GM19239 (cell line): ENCODE measurements around the gene TAOK1.
"Not testable (repeated sequence)": the region's sequence is repeated elsewhere in the genome, so short reads cannot be mapped to it uniquely, and the experiment has no call there.

Source experiments
- DNase-seq: peaks from one replicate; pipeline ENCODE4 v3.0.0; 2011; ENCODE audit warnings: low spot score; ENCODE audit not compliant: insufficient read length
- FAIRE-seq: peaks from 2 replicates; lab custom pipeline; 2011; peaks lifted over from hg19 to GRCh38; lab: Jason Lieb, UNC

The TAOK1 gene

DNA sequence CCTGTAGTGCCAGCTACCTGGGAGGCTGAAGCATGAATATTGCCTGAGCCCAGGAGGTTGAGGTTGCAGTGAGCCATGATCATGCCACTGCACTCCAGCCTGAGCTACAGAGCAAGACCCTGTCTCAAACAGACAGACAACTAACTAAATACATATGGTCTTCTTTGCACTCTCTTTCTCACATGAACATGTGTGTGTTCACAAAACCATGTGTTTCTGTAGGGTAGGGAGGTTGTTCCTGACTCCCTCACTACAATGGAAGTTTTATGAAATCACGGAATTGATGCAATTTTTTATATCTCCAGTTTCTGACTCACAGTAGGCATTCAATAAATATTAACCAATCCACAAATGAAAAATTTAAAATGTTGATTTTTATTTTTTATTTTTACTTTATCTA, 128.2 kb downstream of the TAOK1 start:
- FAIRE-seq, result no peak

DNA sequence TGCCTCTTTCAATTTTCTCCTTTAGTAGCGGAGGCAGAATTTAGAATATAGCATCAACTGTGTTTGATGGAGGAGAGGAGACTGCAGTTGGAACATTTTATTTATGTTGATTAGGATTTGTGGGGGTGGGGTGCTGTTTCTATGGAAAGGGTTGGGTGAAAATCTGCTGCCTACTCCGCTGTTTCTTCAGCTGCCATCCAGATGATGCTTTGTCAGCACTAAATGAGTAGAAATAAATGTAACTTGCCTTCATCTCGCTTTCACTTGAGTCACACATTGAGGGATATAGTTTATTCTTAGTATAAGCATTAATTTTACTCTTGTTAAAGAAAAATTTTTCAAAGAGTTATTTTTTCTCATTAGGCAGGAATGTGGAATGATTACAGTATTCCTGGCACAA, 134.5 kb downstream of the TAOK1 start:
- no peak for DNase-seq
- no peak for FAIRE-seq

More for the DNA sequence above, 128.2 kb downstream of the TAOK1 start:
- DNase-seq, result no peak

DNA sequence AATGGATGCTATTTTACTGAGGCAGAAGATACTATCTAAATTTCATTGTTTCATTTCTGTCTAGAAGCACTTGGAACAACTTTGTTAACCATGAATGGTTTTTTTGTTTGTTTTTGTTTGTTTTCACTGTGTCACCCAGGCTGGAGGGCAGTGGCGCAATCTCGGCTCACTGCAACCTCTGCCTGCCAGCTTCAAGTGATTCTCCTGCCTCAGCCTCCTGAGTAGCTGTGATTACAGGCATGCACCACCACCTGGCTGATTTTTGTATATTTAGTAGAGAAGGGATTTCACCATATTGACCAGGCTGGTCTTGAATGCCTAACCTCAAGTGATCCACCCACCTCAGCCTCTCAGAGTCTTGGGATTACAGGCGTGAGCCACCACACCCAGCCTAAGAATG, 136.2 kb downstream of the TAOK1 start:
- DNase-seq (no peak), FAIRE-seq (no peak)

DNA sequence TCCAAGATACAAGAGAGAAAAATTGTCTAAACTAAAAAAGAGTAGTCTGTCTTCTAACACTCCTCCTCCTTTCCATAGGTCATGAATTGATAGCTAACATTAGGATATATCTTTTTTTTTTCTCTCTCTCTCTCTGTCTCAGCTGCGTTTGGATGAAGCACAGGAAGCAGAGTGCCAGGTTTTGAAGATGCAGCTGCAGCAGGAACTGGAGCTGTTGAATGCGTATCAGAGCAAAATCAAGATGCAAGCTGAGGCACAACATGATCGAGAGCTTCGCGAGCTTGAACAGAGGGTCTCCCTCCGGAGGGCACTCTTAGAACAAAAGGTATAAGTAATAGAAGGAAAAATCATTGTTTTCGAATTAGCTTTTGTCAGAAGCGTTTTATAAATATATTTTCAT, 143.8 kb downstream of the TAOK1 start:
- no peak for FAIRE-seq
- DNase-seq, result no peak

DNA sequence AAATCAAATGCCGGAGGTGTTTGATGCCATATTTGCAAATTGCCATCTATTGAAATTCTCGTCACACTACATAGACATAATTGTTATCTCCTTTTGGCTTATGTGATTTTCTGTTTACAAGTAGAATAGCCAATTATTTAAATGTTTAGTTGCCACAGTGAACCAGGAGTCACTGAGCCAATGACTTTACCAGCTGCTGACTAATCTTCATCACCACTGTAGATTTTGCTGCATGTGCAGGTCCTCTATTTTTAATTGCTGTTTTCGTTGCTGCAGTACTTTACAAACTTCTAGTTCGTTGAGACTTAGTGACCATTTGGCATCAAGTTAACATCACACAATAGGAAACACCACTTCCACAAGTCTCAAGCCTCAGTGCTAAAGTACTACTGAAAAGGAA, 153.9 kb downstream of the TAOK1 start:
- DNase-seq (no peak), FAIRE-seq (no peak)

DNA sequence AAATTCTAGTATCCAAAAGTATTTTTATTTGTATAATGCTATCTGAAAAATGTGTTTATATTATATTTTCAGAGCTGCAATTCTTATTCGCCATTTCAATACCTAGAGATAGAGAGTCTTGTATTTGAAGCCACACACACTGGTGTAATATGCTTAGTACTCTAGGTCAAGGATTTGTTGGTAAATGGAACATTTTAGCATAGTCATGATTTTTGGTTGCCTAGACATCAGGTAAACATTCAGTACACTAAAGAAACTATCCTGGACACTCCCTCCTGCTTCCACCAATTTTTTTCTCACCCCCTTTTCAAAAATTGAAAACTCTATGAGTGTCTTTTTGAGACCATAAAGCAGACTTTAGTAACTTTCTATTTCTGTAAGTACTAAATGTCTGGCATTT, 155.9 kb downstream of the TAOK1 start:
- no peak for DNase-seq
- FAIRE-seq, result no peak

DNA sequence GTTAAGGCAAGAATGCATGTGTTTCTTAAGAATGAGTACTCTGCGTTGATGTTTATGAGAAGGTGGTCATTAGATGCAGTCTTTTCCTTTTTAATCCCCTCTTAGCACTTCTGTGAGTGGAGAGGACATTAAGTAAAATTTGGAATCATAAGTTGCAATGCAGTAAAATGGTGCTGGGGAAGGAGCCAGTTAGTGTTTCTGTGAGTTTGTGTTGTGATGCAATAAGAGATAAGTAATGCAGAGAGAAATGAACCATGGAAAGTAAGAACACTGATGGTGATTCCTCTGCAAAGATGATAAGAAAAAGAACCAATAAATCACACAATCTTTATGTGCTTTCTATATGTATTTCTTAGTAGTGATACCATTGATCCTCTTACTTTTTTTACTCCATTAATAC, 156.7 kb downstream of the TAOK1 start:
- no peak for DNase-seq
- no peak for FAIRE-seq

DNA sequence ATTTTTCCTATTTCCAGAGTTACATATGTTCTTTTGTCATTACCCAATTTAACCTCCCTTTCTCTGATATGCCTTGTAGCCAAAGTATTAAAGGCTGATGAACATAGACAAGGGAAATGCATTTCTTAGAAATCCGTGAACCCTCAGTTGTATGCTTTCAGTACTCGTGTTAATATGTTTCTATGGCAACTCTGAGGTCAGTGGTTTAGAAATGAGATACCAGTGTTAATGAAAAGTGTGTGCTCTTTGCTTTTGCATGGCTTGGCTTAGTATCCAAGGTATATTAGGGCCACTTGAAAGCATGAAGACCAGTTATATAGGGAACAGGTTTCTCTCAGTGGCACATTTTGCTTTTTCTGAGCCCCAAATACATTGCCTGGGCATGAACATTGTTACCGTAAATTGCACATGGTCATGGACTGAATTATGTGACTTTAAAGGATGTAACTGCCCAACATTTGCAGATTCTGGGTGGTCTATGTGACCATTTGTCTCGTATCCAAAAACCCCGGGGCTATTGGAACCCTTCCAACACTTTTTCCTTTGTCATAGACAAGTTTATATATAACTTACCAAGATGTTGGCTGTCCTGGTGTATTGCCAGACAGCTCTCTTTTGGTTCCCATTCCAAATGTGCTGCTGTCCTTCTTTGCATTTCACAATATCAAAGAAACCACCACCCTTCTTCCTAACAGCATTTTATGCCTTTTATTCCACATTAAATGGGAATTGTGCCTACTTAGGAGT, 159.2 kb downstream of the TAOK1 start:
- FAIRE-seq, result peak; percentile 72
- no peak for DNase-seq

DNA sequence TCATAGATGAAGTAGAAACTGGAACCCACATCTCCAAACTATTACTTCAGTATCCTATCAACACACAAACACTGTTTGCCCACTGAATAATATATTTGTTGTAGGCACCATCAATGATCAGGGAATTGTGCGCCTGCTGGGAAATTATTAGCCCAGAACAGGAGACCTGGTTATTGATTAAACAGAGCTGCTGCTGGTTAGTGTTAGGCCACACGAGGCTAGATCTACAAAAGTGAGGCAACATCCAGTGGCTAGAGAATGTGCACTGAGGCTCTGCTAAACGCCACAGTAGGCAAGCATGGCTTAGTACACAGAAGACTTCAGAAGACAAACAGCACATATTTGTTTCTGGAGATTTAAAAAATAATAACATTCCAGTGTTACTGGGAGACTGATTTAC, 165.7 kb downstream of the TAOK1 start:
- no peak for FAIRE-seq
- DNase-seq, result no peak

DNA sequence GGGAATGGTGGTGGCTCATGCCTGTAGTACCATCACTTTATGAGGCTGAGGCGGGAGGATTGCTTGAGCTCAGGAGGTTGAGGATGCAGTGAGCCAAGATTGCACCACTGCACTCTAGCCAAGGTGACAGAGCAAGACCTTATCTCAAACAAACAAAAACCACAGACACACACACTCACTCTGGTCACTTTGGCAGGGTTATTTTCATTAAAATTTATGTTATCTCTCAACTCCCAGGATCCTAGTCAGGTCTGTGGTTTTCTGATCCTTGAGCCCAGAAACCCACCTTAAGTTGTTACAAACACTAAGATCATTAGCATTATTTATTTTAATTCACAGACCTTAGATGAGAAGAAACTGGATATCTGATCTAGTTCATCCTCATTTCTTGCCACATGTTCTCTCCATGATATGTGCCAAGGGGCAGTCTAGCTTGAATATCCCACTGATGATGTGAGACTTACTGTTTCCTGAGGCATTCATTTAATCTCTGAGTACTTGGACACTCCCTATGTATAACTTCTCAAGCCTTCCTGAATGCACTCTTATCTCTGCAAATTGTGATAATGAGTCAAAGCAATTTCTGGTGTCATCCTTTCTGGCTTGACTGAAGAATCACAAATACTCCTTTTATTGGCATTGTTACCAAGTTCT, 167.0 kb downstream of the TAOK1 start:
- FAIRE-seq (peak; percentile 28), DNase-seq (no peak)

DNA sequence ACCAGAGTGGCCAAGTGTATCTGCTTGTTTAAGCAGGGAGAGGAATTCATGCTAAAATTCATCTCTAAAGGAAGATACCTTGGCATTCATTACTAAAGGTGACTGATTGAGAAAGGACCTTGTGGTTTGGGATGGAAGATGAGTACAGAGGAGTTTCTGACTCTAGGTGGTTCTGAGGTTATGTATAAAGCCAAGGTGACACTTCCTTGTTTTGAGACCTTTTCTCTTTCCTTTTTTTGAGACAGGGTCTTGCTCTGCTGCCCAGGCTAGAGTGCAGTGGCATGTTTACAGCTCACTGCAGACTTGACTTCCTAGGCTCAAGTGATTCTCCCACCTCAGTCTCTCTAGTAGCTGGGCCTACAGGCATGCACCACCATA, 167.6 kb downstream of the TAOK1 start:
- DNase-seq, result no peak
- FAIRE-seq, result peak; percentile 37

DNA sequence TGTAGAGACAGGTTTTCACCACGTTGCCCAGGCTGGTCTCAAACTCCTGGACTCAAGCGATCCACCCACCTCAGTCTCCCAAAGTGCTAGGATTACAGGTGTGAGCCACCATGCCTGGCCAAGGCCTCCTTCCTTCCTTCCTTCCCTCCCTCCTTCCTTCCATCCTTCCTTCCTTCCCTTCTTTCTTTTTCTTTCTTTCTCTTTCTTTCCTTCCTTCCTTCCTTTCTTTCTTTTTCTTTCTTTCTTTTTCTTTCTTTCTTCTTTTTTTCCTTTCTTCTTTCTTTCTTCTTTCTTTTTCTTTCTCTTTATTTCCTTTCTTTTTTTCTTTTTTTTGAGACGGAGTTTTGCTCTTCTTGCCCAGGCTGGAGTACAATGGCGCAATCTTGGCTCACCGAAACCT, 168.0 kb downstream of the TAOK1 start:
- FAIRE-seq, DNase-seq: not testable (repeated sequence)

DNA sequence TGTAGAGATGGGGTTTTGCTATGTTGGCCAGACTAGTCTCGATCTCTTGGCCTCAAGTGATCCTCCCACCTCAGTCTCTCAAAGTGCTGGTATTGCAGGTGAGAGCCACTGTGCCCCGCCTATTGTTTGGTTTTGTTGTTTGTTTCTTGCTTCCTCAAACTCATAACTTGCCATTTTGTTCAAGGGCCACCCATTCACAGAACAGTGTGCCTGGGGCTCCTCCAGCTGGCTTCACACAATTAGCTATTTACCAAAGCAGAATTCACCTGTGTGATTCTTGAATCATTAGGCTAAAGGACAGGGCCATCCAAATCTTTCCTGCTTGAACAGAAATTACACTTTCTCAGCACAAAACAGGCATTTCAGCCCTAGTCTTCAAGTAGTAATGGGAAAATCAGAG, 169.5 kb downstream of the TAOK1 start:
- DNase-seq (no peak), FAIRE-seq (no peak)

DNA sequence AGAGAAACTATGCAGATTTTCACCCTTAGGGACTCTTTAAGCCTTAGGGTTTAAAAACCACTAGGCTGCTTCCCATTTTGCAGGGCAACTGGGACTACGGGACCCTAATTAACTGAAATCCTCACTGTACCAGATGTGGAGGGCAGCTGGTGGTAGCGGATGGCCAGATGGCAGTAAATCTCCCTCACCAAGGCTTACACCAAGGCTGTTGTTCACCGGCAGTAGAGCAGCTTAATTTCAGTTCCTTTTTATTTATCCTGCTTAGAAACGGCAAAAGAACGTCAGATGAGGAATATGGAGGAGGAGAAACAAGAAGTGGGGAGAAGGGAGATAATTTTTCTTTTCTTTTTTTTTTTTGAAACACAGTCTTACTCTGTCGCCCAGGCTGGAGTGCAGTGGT, 170.2 kb downstream of the TAOK1 start:
- FAIRE-seq, result peak; percentile 78
- DNase-seq, result no peak

DNA sequence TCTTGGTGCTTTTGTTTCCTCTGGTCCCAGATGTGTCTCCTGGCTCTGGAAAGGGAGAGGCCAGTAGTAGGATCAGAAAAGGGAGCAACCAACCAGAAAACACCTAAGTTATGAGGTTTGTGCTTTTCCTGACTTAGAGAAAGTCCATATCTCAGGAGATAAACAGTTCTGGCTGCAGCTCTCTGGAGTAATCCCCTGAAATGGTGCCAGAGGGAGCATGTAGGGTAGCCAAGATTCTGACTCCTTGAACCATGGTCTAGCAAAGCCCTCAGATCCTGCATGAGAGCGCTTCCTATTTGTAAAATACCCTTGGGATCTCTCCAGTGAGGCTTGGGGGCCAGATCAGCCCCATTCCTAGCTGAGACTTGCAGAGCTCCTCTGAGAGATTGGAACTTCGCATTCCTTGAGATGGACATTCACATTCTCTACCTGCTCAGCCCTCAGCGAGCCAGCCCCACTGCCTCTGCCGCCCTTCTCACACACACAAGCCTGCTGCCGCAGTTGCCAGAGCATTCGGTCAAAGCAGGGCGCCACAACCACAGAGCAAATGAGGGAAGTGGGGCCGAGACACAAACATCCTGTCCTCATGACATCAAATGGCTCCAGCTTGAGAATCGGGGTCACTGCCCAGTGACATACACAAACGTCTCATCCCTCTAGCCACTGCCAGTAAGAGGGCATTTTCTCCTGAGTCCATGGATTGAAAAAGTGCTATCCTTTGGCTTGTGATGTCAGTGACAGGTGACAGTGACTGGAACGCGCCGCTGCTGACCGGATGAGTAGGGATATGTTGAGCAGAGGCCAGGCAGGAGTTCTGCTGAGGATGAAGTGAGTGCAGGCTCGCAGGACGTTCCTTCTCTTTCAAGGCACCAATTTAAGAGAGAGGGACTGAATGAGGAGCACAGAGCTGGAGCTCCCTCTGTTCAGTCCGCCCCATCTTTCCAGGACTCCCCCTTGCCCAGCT, 171.7 kb downstream of the TAOK1 start:
- DNase-seq, result no peak
- FAIRE-seq, result no peak

DNA sequence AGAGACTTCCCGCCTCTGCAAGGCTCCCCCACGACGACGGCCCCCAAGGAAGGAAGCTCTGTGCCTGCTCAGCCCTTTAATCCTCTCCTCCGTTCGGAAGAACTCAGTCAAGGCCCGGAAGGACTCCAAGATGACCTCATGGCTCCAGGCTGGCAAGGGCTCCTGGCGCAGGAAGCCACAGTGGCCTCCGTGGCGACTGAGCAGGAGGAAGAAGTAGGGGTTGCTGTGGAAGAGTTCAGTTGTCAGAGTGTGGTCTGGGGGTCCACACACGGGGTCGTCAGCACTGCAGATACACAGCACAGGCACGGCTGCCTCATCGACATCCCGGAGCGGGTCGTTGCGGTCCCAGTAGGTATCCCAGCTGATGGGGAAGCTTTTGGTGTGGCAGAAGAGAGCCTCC, 172.5 kb downstream of the TAOK1 start:
- no peak for DNase-seq
- FAIRE-seq, result no peak

DNA sequence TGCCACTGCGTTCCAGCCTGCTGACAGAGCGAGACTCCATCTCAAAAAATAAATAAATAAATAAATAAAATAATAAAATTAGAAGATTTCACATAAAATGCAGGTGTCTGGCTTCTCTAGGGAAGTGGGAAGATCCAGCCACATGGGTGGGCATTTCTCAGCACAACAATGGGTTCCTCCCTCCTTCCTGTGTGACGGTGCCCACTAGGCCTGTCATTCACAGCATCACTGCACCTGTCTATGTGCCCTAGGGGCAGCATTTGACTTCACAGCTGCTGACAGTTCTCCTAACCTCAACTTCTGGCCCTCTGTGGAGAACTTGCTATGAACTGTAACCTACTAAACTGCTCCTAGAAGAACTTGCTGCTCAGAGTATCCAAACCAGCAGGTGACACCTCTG, 173.7 kb downstream of the TAOK1 start:
- DNase-seq, result no peak

DNA sequence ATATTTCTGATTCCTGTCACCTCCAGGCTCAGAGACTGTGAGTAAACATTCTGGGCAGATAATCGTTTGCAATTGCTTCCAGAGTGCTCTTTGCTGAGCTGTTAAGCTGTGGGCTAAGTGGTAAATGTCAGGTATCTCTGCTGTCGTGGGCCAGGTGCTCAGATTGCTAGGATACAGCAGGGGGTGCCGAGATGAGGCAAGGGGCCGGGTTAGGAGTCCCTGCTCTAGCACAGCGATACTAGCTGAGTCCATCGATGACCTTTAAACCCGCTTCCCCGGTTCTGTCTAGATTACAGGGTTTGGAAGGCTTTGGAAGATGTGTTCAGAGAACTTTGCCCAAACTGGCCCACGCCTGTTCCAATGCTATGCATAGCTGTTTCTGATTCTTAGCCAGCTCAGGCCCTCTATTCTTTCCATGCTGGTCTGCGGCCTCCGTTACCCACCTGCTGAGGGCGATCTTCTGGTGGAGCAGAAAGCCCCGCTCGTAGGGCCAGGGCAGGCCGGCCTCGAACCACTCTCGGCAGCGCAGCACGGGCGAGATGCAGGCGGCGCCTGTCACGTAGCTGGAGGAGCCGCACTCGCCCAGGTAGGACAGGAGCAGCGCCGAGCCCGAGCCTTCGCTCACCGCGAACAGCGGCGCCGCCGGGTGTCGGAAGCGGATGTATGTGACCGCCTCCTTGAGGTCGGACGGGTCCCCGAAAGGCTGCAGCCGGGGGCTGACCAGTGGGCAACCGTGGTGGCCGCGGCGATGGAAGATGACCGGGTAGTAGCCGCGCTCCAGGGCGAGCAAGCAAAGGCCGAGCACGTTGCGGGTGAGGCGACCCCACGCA, 175.7 kb downstream of the TAOK1 start:
- FAIRE-seq, result peak; percentile 47

More for the DNA sequence above, 173.7 kb downstream of the TAOK1 start:
- no peak for FAIRE-seq

DNA sequence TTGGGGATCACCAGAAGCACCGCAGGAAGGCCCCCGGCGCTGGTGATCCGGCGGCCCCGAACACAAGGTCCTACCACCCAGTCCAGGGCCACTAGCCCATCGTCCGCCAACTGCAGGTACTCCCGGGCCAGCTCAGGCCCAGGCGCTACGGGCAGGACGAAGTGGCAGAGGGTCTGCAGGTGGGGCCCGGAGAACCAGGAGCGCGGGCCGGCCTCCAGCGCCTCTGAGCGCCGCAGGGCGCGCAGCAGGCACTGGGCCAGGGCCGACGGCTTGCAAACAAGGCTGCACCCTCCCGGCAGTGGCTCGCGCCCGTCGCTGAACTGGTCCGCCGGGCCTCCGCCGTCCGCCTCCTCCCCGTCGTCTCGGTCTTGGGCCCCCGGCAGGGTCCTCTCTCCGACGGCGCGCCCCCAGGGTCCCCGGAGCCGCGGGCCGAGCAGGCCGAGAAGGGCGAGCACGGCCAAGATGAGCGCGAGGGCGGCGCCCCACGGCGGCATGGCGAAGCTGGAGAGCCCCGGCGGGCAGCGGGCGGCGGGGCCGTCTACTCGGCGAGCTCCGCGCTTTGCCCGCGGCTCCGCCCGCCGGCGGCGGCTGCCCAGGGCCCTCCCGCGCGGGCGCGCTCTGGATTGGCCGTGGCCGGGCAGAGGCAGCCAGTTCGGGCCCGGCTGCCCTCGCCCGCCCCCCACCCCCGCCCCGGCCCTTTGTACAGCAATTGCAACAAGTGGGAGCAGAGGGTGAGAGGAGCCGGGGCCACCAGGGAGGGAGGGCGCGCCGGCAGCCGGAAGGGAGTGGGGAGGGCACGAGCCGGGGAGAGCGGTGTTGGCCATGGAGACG, 176.5 kb downstream of the TAOK1 start, which contains the start of gene ABHD15:
TSS of gene ABHD15 (minus strand) at position 565 of the 831 bp plus-strand sequence. CDS start at position 494, 71 bp downstream.
- FAIRE-seq, result no peak

More for the DNA sequence above, 175.7 kb downstream of the TAOK1 start:
- no peak for DNase-seq

More for the DNA sequence above, 176.5 kb downstream of the TAOK1 start, which contains the start of gene ABHD15:
- DNase-seq, result peak; percentile 59
